Tibial nerve (tissue), 4 donors: Measurements from ENCODE around the gene KLHL17.

Experiments used
- CTCF ChIP-seq, 5 experiments: fragments of 200-600 bp in 3 of 5; fragments of 450-650 bp in 2 of 5; sonication (generic) in 3 of 5; IDR thresholded peaks; one replicate each; pipeline ENCODE4 v1.5.1; 2016 to 2019; ENCODE audit warnings: antibody characterized with exemption in 5 of 5, mild to moderate bottlenecking in 3 of 5, moderate library complexity in 2 of 5
- EP300 ChIP-seq, 2 donors: sonication (generic); formaldehyde crosslinking; IDR thresholded peaks; one replicate each; pipeline ENCODE4 v1.6.1; 2017; ENCODE audit warnings: antibody characterized with exemption in 2 of 2, mild to moderate bottlenecking in 1 of 2

- TF ChIP-seq CTCF (IDR thresholded peaks at IDR 0.05) (no peak), EP300 (IDR thresholded peaks at IDR 0.05) (no peak)
Observed at GRCh38 chr1:980602-981395, 20.4 kb downstream of the KLHL17 start.
